Measurements from ENCODE around the gene GET3.

Gene GET3

GRCh38 chr19:12715929-12716328, 21.4 kb upstream of the GET3 start:
- DNase-seq (ENCODE audit: low read depth): no peak
- TF ChIP-seq CTCF (IDR thresholded peaks at IDR 0.05; ENCODE audit: control insufficient read depth, insufficient read depth, low read depth, low read length, missing control alignments): no peak
- H3K4me3 ChIP-seq (ENCODE audit: control insufficient read depth, low read depth, low read length): no peak overlapping the region

GRCh38 chr19:12720296-12720695, 17.0 kb upstream of the GET3 start:
- no peak for TF ChIP-seq CTCF (IDR thresholded peaks at IDR 0.05; ENCODE audit: control insufficient read depth, insufficient read depth, low read depth, low read length, missing control alignments)
- peak overlapping the region; percentile 77 for H3K4me3 ChIP-seq (ENCODE audit: control insufficient read depth, low read depth, low read length)
- no peak for DNase-seq (ENCODE audit: low read depth)

- DNase-seq (ENCODE audit: low read depth): no peak
- H3K4me3 ChIP-seq (ENCODE audit: control insufficient read depth, low read depth, low read length): peak overlapping the region; percentile 77
- TF ChIP-seq CTCF (IDR thresholded peaks at IDR 0.05; ENCODE audit: control insufficient read depth, insufficient read depth, low read depth, low read length, missing control alignments): no peak
These were observed 16.2 kb upstream of the GET3 start for GRCh38 chr19:12720851-12721655.

- DNase-seq (ENCODE audit: low read depth): no peak
These were observed 15.4 kb upstream of the GET3 start for GRCh38 chr19:12721656-12722565.

GRCh38 chr19:12722566-12723380, 14.5 kb upstream of the GET3 start:
- DNase-seq (ENCODE audit: low read depth): peak; percentile 98
- peak overlapping the region; percentile 77 for H3K4me3 ChIP-seq (ENCODE audit: control insufficient read depth, low read depth, low read length)
- TF ChIP-seq CTCF (IDR thresholded peaks at IDR 0.05; ENCODE audit: control insufficient read depth, insufficient read depth, low read depth, low read length, missing control alignments): no peak

More at GRCh38 chr19:12721656-12722565, 15.4 kb upstream of the GET3 start:
- no peak for TF ChIP-seq CTCF (IDR thresholded peaks at IDR 0.05; ENCODE audit: control insufficient read depth, insufficient read depth, low read depth, low read length, missing control alignments)
- H3K4me3 ChIP-seq (ENCODE audit: control insufficient read depth, low read depth, low read length): peak overlapping the region; percentile 77

GRCh38 chr19:12723381-12723640, 14.0 kb upstream of the GET3 start:
- H3K4me3 ChIP-seq (ENCODE audit: control insufficient read depth, low read depth, low read length): peak overlapping the region; percentile 77
- no peak for DNase-seq (ENCODE audit: low read depth)
- no peak for TF ChIP-seq CTCF (IDR thresholded peaks at IDR 0.05; ENCODE audit: control insufficient read depth, insufficient read depth, low read depth, low read length, missing control alignments)
